GM20000 (cell line): Measurements from ENCODE around the gene ARTN.

Source experiments
- DNase-seq: peaks from one replicate; pipeline ENCODE4 v3.0.0; 2012; ENCODE audit warnings: low spot score
- CTCF ChIP-seq: IDR thresholded peaks from 2 replicates; pipeline ENCODE4 v1.5.1; 2012; ENCODE audit warnings: mild to moderate bottlenecking, control low read depth; ENCODE audit errors: extremely low read depth, missing control alignments

Gene ARTN

GRCh38 chr1:43958351-43959255 lies 25.0 kb downstream of the ARTN start:
- no peak for DNase-seq
- no peak for TF ChIP-seq CTCF

- no peak for DNase-seq
- no peak for TF ChIP-seq CTCF
Observed at GRCh38 chr1:43960798-43961197, 27.2 kb downstream of the ARTN start.

GRCh38 chr1:43961692-43962091 lies 28.1 kb downstream of the ARTN start:
- no peak for TF ChIP-seq CTCF
- no peak for DNase-seq

- DNase-seq = no peak
- TF ChIP-seq CTCF = no peak
Observed at GRCh38 chr1:43962324-43962723, 28.7 kb downstream of the ARTN start.

GRCh38 chr1:43963006-43963405 lies 29.4 kb downstream of the ARTN start:
- TF ChIP-seq CTCF = no peak
- no peak for DNase-seq

- no peak for TF ChIP-seq CTCF
- DNase-seq = no peak
Observed at GRCh38 chr1:43963890-43964289, 30.3 kb downstream of the ARTN start.

GRCh38 chr1:43965316-43965715 lies 31.7 kb downstream of the ARTN start:
- no peak for TF ChIP-seq CTCF
- no peak for DNase-seq
